ENCODE results near the gene C1QTNF2.
"Not testable (repeated sequence)": the region's sequence is repeated elsewhere in the genome, so short reads cannot be mapped to it uniquely, and the experiment has no call there.

C1QTNF2 gene

GRCh38 chr5:160349249-160349934, 21.0 kb downstream of the C1QTNF2 start:
- FAIRE-seq (no peak), DNase-seq (ENCODE audit: extremely low spot score, insufficient read length, low read depth) (no peak)

DNA sequence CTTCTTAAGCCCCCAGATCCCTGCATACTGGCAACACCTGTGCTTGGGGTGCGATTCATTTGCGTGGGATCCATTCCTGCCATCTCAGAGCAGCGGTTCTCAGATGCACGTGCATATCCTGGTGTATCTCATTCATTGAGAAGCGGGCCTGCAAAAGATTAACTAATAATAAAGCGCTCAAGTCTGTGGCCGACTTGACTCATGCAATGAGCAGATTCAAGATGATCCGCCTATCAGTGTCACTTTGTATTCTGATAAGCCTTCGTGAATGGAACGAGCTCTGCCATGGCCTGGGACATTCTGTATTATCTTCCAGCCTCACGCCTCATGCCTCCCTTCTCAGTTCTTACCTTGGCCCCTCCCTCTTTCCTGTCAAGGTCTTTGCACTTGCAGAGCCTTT, 22.3 kb downstream of the C1QTNF2 start:
- DNase-seq (ENCODE audit: extremely low spot score, insufficient read length, low read depth), result no peak
- FAIRE-seq, result no peak

- FAIRE-seq, result no peak
- no peak for DNase-seq (ENCODE audit: extremely low spot score, insufficient read length, low read depth)
These were observed 23.0 kb downstream of the C1QTNF2 start for GRCh38 chr5:160347448-160347847.

GRCh38 chr5:160342413-160342941, 27.9 kb downstream of the C1QTNF2 start:
- FAIRE-seq (no peak), DNase-seq (ENCODE audit: extremely low spot score, insufficient read length, low read depth) (no peak)

DNA sequence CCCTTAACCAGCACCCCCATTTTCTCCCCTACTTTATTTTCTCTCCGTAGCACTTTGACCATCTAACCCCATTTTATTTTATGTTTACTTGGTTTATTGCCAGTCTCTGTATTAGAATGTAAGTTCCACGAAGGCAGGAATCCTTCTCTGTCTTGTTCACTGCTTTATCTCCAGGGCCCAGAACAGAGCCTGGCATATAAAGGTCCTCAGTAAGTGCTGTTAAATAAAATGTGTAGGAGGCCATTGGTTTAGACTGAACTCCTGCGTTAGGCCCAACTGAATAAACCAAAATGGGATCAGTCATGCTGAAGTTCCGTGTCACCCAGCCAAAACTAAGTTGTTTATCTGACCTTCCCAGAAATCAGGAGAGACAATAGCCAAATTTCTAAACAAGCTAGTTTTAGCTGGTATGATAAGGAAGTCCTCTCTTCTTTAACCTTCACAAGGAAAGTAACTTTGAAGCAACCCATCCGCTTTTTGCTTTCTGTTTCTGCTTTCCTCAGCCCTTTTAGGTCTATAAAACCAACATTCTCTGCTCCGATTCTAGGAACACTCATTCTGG, 29.0 kb downstream of the C1QTNF2 start:
- DNase-seq (ENCODE audit: extremely low spot score, insufficient read length, low read depth) (no peak), FAIRE-seq (no peak)

DNA sequence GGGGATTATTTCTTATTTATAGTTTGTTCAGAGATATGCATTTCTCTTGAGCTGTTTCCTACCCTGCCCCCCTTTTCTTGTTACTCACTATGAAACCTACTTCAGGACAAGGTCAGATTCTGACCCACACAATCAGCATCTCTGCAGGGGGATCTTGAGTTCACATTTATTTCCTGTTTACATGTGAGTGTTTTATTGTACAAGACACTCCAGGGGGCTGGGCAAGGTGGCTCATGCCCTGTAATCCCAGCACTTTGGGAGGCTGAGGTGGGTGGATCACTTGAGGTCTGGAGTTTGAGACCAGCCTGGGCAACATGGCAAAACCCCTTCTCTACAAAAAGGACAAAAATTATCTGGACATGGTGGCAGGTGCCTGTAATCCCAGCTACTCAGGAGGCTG, 29.9 kb downstream of the C1QTNF2 start:
- not testable (repeated sequence) for FAIRE-seq

GRCh38 chr5:160339406-160340130, 30.9 kb downstream of the C1QTNF2 start:
- no peak for FAIRE-seq
- DNase-seq (ENCODE audit: extremely low spot score, insufficient read length, low read depth), result no peak

More for the DNA sequence above, 29.9 kb downstream of the C1QTNF2 start:
- DNase-seq (ENCODE audit: extremely low spot score, insufficient read length, low read depth), result not testable (repeated sequence)

DNA sequence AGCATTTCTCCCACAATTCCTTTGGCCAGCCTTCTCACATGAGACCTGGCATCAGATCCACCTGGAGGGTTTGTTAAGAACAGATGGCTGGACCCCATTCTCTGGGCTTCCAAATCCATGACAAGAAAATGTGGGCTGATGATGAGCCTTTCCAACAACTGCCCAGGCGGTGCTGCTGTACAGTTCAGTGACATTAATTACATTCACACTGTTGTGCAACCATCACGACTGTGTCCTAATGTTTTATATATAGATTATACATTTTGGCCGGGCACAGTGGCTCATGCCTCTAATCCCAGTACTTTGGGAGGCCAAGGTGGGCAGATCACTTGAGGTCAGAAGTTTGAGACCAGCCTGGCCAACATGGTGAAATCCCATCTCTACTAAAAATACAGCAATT, 35.7 kb downstream of the C1QTNF2 start:
- not testable (repeated sequence) for DNase-seq (ENCODE audit: extremely low spot score, insufficient read length, low read depth); FAIRE-seq

DNA sequence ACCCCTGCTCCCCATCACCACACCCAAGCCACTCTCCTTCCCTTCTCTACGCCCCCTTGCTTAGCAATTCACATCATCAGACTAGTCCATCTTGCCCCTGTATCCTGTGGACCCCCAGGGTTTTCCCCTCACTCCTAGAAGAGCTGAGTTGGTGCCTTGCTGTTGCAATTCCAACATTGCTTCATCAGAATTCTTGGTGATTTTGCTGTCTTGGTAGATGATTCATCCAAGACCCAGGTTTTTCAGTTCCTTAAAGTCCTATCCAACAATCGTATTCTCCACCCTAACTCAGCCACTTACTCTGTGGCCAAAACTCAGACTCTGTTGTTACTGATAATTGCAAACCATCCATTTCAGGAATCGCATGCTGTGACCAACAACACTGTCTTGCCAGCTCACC, 36.7 kb downstream of the C1QTNF2 start:
- FAIRE-seq, result no peak
- DNase-seq (ENCODE audit: extremely low spot score, insufficient read length, low read depth), result no peak

GRCh38 chr5:160330212-160330611, 40.2 kb downstream of the C1QTNF2 start:
- FAIRE-seq (no peak), DNase-seq (ENCODE audit: extremely low spot score, insufficient read length, low read depth) (no peak)

DNA sequence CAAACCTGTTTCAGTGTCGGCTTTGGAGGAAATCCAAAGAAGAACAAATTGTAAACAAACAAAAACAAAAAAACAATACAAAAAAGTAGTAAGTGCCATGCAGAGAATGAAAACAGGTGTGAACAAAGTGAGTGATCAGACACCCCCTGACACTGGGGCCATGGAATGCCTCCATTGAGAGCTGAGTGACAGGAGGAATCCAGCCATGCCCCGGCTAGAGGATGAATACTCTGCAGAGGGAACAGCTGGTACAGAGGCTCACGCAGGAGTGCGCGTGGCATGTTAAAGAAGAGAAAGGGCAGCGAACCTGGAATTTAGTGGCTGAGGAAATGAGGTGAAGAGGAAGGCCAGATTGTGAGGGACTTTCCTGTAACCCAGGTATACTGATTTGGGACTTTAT, 42.6 kb downstream of the C1QTNF2 start:
- DNase-seq (ENCODE audit: extremely low spot score, insufficient read length, low read depth) (no peak), FAIRE-seq (no peak)

GRCh38 chr5:160326981-160327380, 43.4 kb downstream of the C1QTNF2 start:
- no peak for DNase-seq (ENCODE audit: extremely low spot score, insufficient read length, low read depth)
- no peak for FAIRE-seq

DNA sequence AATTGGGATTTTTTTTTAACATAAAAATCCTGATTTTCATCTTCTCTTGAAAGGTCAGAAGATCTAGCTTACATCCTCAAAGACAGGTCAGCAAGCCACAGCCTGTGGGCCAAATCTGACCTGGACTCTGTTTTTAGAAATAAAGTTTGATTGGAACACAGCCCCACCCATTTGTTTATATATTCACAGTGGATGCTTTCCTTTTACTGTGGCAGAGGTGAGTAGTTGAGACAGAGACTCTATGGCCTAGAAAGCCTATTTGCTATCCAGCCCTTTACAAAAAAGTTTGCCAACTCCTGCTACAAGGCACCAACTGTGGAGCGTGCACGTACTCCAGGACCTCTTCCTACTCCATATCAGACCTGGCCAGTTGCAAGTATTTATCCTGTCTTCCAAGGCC, 44.7 kb downstream of the C1QTNF2 start:
- FAIRE-seq (no peak), DNase-seq (ENCODE audit: extremely low spot score, insufficient read length, low read depth) (no peak)

DNA sequence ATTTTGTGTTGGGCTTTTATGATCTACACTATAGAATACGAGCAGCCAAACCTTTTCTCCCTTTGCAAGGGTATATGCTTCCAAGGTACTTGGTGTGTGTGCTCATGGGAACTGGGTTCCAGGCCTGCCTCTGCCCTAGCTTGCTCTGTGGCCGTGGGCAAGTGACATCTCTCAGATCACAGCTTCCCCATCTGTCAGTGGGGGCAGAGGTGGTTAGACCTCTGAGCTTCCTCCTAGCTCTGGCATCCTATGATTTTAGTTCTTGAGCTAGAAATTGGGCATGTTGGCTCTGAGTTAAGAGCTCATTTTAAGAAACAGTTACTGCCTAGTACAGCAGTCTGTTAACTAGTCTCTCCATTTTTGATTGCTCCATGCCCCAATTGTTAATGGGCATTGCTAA, 45.5 kb downstream of the C1QTNF2 start:
- FAIRE-seq (no peak), DNase-seq (ENCODE audit: extremely low spot score, insufficient read length, low read depth) (no peak)

- DNase-seq (ENCODE audit: extremely low spot score, insufficient read length, low read depth), result no peak
These were observed 52.0 kb downstream of the C1QTNF2 start for GRCh38 chr5:160318409-160318808.

DNA sequence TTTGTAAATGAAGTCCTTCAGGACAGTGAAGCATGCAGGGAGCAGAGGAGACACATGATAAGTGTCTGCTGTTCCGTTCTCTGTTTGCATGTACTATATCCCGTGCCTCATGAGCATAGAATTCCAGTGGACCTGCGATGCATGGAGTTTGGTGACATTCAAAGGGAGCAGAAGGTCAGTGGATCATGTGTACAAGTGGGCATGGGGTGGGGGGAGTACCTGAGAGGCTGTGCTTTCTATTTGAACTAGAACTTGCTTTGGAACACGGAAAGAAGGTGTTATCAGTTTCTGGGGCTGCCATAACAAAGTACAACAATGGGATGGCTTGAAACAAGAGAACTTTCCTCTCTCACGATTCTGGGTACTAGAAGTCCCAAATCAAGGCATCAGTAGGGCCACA, 53.0 kb downstream of the C1QTNF2 start:
- FAIRE-seq (no peak), DNase-seq (ENCODE audit: extremely low spot score, insufficient read length, low read depth) (no peak)

More at GRCh38 chr5:160318409-160318808, 52.0 kb downstream of the C1QTNF2 start:
- FAIRE-seq, result no peak

DNA sequence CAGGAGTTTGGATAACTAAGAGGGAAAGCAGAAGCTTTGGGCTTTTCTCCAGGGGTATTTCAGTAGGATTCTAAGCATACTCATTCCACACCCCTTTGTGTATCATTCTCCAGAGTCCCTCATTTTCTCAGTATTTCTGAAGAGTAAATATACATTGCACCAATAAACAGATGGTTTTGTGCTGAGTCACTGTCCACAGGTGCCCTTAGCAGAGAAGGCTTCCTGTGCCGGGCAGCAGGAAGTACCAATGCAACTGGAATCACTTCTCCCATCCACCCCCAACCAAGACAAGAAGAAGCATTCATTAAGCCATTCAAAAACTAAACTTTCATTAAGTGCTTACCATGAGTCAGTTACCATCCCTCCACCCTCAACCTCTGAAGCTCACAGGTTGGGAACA, 54.5 kb downstream of the C1QTNF2 start:
- FAIRE-seq, result no peak
- DNase-seq (ENCODE audit: extremely low spot score, insufficient read length, low read depth), result no peak

DNA sequence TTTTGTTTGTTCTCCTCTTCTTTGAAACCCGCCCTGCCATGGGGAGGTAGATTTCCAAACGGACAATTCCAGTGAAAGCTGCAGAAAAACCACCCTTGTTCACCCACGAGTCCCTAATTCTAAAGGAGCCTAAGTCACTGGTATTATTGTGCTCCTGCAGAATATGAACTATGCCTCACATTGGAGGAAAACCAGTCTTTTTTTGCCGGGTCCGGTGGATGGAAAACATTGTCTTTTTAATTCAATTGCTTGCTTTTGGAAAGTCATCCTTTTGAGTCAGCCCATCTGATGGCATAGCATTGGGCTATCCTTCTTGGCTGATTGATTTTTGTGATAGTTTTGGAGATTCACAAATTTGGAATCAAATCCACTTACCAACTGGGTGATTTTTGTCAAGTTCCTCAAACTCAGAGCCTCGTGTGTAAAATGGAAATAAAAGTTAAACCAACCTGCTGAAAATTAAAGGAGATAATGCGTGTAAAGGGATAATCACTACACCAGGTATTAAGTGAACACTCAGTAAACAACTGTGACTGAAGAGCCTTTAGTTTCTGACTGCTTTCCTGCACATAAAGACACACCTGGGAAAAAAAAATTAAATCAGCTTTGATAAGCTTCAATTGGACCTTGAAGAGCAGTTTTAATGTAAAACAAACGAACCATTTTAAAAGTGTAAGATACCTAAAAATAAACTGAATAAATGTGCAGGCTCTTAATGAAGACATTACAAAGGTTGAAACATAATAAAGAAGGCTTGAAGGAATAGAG, 57.3 kb downstream of the C1QTNF2 start:
- FAIRE-seq, result no peak
- DNase-seq (ENCODE audit: extremely low spot score, insufficient read length, low read depth), result no peak

DNA sequence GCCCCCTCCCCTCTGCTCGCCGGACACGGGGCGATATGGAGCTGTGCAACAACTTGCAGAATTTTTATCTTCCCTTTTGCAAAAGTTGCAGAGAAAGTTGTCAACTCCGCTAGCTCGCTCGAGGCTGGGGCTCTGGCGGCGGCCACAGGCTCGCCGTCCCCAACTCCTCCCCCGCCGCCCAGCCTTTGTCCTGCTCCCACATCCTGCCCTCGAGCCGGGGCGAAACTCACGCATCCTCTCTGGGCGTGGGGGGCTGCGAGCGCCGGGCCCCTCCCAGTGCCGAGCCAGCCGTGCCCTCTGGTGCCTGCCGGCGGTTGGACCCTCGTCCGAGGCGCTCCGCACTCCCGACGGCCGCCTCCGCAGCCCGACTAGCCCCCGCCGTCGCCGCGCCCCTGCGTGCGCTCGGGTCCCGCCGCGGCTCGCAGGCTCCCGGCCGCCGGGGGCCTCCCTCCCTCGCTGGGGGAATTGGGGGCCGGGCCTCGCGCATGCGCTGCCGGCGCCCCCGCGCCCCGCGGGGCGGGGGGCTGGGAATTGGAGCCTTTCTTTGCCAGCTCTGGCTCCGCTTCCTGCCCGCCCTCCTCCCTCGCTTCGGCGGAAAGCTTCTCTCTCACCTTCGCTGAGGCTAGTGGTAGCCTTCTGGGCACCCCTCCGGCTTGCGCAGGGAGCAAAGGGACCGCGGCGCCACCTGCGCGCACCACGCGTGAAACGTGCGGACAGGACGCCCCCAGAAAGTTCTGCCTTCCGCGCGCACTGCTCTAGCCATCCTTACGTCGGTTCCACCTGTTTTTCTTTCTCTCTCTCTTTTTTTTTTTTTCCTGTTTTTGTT, 58.1 kb downstream of the C1QTNF2 start, which contains the start of gene CCNJL:
Gene CCNJL (minus strand): TSS at position 431 of the 826 bp plus-strand sequence. CDS start 641 bp downstream, outside the sequence.
- DNase-seq (ENCODE audit: extremely low spot score, insufficient read length, low read depth) (peak; percentile 20), FAIRE-seq (no peak)

Measured in GM18507 (cell line).